ENCODE data around the gene ALKAL2. TPM values are rescaled to one million over a fixed set of nuclear protein-coding genes. Genes with fewer than 3 reads are reported as not detected.

The ALKAL2 gene
- total and polyA plus RNA-seq, 9 of the 15 experiments (the other 6 are each of a cell fraction or from before 2014, with no cell fraction given): not detected

- TF ChIP-seq ELK1 (CRISPR knock-in tag; IDR thresholded peaks at IDR 0.05) (no peak), FOXO4 (CRISPR knock-in tag; IDR thresholded peaks at IDR 0.05) (no peak), CXXC5 (CRISPR knock-in tag; IDR thresholded peaks at IDR 0.05) (no peak), NFRKB (IDR thresholded peaks at IDR 0.05; ENCODE audit: low read depth) (no peak), HNRNPH1 (optimal IDR thresholded peaks at IDR 0.05; ENCODE audit: low read depth, low read length) (no peak), ZNF384 (IDR thresholded peaks at IDR 0.05; ENCODE audit: low read depth, low read length) (no peak), ZKSCAN3 (CRISPR knock-in tag; IDR thresholded peaks at IDR 0.05) (no peak)
- TF ChIP-seq, protein P1, sequence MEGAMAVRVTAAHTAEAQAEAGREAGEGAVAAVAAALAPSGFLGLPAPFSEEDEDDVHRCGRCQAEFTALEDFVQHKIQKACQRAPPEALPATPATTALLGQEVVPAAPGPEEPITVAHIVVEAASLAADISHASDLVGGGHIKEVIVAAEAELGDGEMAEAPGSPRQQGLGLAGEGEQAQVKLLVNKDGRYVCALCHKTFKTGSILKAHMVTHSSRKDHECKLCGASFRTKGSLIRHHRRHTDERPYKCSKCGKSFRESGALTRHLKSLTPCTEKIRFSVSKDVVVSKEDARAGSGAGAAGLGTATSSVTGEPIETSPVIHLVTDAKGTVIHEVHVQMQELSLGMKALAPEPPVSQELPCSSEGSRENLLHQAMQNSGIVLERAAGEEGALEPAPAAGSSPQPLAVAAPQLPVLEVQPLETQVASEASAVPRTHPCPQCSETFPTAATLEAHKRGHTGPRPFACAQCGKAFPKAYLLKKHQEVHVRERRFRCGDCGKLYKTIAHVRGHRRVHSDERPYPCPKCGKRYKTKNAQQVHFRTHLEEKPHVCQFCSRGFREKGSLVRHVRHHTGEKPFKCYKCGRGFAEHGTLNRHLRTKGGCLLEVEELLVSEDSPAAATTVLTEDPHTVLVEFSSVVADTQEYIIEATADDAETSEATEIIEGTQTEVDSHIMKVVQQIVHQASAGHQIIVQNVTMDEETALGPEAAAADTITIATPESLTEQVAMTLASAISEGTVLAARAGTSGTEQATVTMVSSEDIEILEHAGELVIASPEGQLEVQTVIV (CRISPR knock-in tag; IDR thresholded peaks at IDR 0.05; ENCODE audit: borderline replicate concordance): no peak
- TF ChIP-seq, protein P2, sequence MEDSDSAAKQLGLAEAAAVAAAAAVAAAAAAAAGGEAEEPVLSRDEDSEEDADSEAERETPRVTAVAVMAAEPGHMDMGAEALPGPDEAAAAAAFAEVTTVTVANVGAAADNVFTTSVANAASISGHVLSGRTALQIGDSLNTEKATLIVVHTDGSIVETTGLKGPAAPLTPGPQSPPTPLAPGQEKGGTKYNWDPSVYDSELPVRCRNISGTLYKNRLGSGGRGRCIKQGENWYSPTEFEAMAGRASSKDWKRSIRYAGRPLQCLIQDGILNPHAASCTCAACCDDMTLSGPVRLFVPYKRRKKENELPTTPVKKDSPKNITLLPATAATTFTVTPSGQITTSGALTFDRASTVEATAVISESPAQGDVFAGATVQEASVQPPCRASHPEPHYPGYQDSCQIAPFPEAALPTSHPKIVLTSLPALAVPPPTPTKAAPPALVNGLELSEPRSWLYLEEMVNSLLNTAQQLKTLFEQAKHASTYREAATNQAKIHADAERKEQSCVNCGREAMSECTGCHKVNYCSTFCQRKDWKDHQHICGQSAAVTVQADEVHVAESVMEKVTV (CRISPR knock-in tag; IDR thresholded peaks at IDR 0.05): no peak
Observed at GRCh38 chr2:287471-287885, 413 bp downstream of the ALKAL2 start (continued).
